Pancreas (tissue), 10 donors: ENCODE data around the gene NBEA. TPM values are rescaled to one million over a fixed set of nuclear protein-coding genes. Genes with fewer than 3 reads are reported as not detected.

Source experiments
- ATAC-seq, 4 donors: fragments of 200-7000 bp; cut with Tn5 transposase; one replicate each; pipeline versions ENCODE4 v1.8.0 to v1.9.1; 2020; ENCODE audit warnings: mild to moderate bottlenecking in 4 of 4, moderate library complexity in 4 of 4
- DNase-seq, 6 donors: peaks; one replicate each; pipeline ENCODE4 v3.0.0-alpha.2; 2020
- FAIRE-seq: peaks from 2 replicates; lab custom pipeline; 2012; peaks lifted over from hg19 to GRCh38; lab: Jason Lieb, UNC
- H3K27ac ChIP-seq, 4 donors: fragments of 200-600 bp; sonication (generic); 1 replicate in 3 of 4; 2 replicates in 1 of 4; pipeline versions ENCODE4 v1.5.0 to v1.8.0; 2020
- H3K27me3 ChIP-seq, 4 donors: fragments of 200-600 bp; one replicate each; pipeline ENCODE4 v1.8.0; 2021
- H3K36me3 ChIP-seq, 3 donors: fragments of 200-600 bp; sonication (generic) in 1 of 3; one replicate each; pipeline versions ENCODE4 v1.5.0 to v1.8.0; 2020 to 2021
- H3K4me1 ChIP-seq, 3 donors: fragments of 200-600 bp; one replicate each; pipeline ENCODE4 v1.8.0; 2021
- H3K4me3 ChIP-seq, 4 donors: fragments of 200-600 bp; sonication (generic) in 2 of 4; one replicate each; pipeline versions ENCODE4 v1.5.0 to v1.8.0; 2020 to 2021
- H3K9me3 ChIP-seq, 4 donors: fragments of 200-600 bp; one replicate each; pipeline ENCODE4 v1.8.0; 2021
- WGBS, 2 donors: extraction: QIAGEN DNeasy Blood & Tissue Kit; methylation state at CpG; one replicate each; pipeline ENCODE4 v1.1.7; 2013; 5-methylcytosine and 5-hydroxymethylcytosine counted together
- intact Hi-C, 3 donors: fragments of 100-400 bp; cut with DNase I; formaldehyde crosslinking; loops; one replicate each; pipeline versions ENCODE4 v1.11.1 to v1.14.2; 2022
- polyA plus RNA-seq, 2 donors: library from polyadenylated mRNA; stranded (reverse); fragments of 200-250 nt; gene quantifications; one replicate each; pipeline ENCODE4 v1.2.3, GENCODE V29; 2013
- total RNA-seq, 6 donors: library from RNA; stranded (reverse); fragmentation: NEBNext Ultra II Directional in 4 of 6; extraction: Animal tissue kit (Norgen Biotek cat#: 25700) in 4 of 6; gene quantifications; one replicate each; pipeline versions ENCODE4 v1.2.1 to v1.2.4, GENCODE V29; 2021 to 2023
- TF ChIP-seq, protein P1 (sequence below), 4 donors: fragments of 200-600 bp; sonication (generic) in 3 of 4; IDR thresholded peaks; one replicate each; pipeline versions ENCODE4 v1.5.0 to v1.8.0; 2021; ENCODE audit warnings: antibody characterized with exemption in 4 of 4
- donor health status: healthy with polysubstance abuse.
- donor health status: DM: no; HTN: no; CAD: no; lungs with moderate emphysema.
- donor health status: DM: no; HTN: no; CAD: no.
- donor health status: control.
- donor health status: control.
- donor health status: Bipolar disorder and iron deficiency.
- donor health status: DM: yes; HTN: yes; CAD: no.
- donor health status: DM: no; HTN: no; CAD: no.
- donor health status: DM: no; HTN: no; CAD: no.
- donor health status: DM: yes; HTN: yes; CAD: no.

The NBEA gene
- total and polyA plus RNA-seq, 8 donors = 2.4 to 10.4 (median 4.8) TPM

DNA sequence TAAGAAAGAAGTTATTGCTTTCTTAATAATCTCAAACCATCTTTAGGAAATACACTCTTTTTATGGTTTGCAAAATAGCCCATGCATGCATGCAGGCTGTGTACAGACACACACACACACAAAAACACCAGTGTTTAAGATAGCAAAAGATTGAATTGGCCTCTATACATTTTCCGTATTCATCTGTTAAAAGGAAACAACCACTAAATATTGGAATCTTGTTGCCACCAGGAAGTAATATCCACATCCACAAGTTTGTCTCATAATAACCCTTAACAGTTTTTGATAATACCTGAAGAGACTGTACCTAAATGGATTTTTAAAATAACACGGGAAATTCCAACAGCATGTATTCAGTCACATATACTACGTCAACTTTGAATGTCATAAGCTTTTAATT, 541.7 kb downstream of the NBEA start:
- no peak overlapping the region for H3K4me3 ChIP-seq
- no peaks in the 10 kb centered on the region for H3K9me3 ChIP-seq
- FAIRE-seq (no peak), DNase-seq (no peak), ATAC-seq (no peak)
- intact Hi-C loops = no loop called here
- H3K27me3 ChIP-seq = peaks cover 0 to 4% (median 0%) of the 10 kb centered on the region in 4 donors
- no peaks in the 10 kb centered on the region for H3K4me1 ChIP-seq
- TF ChIP-seq, protein P1, sequence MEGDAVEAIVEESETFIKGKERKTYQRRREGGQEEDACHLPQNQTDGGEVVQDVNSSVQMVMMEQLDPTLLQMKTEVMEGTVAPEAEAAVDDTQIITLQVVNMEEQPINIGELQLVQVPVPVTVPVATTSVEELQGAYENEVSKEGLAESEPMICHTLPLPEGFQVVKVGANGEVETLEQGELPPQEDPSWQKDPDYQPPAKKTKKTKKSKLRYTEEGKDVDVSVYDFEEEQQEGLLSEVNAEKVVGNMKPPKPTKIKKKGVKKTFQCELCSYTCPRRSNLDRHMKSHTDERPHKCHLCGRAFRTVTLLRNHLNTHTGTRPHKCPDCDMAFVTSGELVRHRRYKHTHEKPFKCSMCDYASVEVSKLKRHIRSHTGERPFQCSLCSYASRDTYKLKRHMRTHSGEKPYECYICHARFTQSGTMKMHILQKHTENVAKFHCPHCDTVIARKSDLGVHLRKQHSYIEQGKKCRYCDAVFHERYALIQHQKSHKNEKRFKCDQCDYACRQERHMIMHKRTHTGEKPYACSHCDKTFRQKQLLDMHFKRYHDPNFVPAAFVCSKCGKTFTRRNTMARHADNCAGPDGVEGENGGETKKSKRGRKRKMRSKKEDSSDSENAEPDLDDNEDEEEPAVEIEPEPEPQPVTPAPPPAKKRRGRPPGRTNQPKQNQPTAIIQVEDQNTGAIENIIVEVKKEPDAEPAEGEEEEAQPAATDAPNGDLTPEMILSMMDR (IDR thresholded peaks at IDR 0.05) = no peak
- H3K27ac ChIP-seq = no peak overlapping the region
- 91 to 94% methylated on average over 3 of the region's 3 CpGs for WGBS, 2 donors
- H3K36me3 ChIP-seq = no peaks in the 10 kb centered on the region

DNA sequence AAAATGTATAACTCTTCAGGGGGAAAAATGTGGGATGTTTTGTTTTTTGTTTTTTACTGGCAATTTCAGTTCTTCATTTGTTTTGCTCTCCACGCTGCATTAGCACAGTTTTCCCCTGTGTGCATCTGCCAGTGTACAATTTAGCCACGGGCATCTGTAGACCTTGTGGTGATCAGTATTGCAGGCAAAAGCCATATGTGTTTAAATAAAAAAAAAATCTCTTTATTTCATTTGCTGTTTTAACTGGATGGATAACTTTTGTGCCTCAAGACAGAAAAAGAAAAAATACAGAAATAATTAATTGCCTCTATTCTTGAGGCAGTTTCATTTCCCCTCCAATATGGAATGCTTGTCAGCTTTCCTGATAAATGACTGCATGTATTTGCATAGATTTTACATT, 542.3 kb downstream of the NBEA start:
- no peaks in the 10 kb centered on the region for H3K36me3 ChIP-seq
- FAIRE-seq = no peak
- 90 to 91% methylated on average over 2 of the region's 2 CpGs for WGBS, 2 donors
- intact Hi-C loops = no loop called here
- ATAC-seq = no peak
- no peak overlapping the region for H3K27ac ChIP-seq
- TF ChIP-seq, protein P1 (IDR thresholded peaks at IDR 0.05) = no peak
- no peaks in the 10 kb centered on the region for H3K4me1 ChIP-seq
- H3K27me3 ChIP-seq = peaks cover 0 to 4% (median 0%) of the 10 kb centered on the region in 4 donors
- H3K9me3 ChIP-seq = no peaks in the 10 kb centered on the region
- DNase-seq = no peak
- no peak overlapping the region for H3K4me3 ChIP-seq

- Histone ChIP-seq H3K4me3 (no peak overlapping the region), H3K9me3 (no peaks in the 10 kb centered on the region), H3K36me3 (no peaks in the 10 kb centered on the region), H3K27me3 (peaks cover 0 to 4% (median 0%) of the 10 kb centered on the region in 4 donors), H3K4me1 (no peaks in the 10 kb centered on the region), H3K27ac (no peak overlapping the region)
- TF ChIP-seq, protein P1 (IDR thresholded peaks at IDR 0.05) = no peak
- FAIRE-seq = no peak
- ATAC-seq = no peak
- 91 to 92% methylated on average over 3 of the region's 3 CpGs for WGBS, 2 donors
- intact Hi-C loops = no loop called here
- no peak for DNase-seq
Measured at GRCh38 chr13:35485424-35485823, 543.4 kb downstream of the NBEA start.

- WGBS, 2 donors = 83 to 91% methylated on average over 4 of the region's 4 CpGs
- no peak for ATAC-seq
- intact Hi-C loops = no loop called here
- no peak for DNase-seq
- no peaks in the 10 kb centered on the region for H3K36me3 ChIP-seq
- no peaks in the 10 kb centered on the region for H3K27me3 ChIP-seq
- no peak for FAIRE-seq
- H3K9me3 ChIP-seq = no peaks in the 10 kb centered on the region
- H3K27ac ChIP-seq = no peak overlapping the region
- no peaks in the 10 kb centered on the region for H3K4me1 ChIP-seq
- H3K4me3 ChIP-seq = no peak overlapping the region
- TF ChIP-seq, protein P1 (IDR thresholded peaks at IDR 0.05) = no peak
Measured at GRCh38 chr13:35489050-35489449, 547.0 kb downstream of the NBEA start.

DNA sequence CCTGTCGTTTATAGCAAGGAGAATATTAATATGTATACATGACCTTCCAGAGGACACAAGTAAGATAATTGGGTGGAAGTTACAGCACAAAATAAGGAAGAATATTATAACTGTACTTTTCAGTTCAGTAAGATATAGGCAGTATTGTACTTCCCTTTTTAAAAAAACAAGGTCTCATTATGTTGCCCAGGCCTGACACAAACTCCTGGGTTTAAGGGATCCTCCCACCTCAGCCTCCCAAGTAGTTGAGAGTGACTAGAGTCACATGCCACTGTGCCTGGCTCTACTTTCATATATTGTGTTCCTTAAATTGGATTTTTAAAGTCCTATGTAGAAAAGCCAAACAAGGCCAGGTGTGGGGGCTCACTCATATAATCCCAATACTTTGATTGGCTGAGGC, 553.9 kb downstream of the NBEA start:
- TF ChIP-seq, protein P1 (IDR thresholded peaks at IDR 0.05) = no peak
- DNase-seq (no peak), FAIRE-seq (no peak), ATAC-seq (no peak)
- no peak overlapping the region for H3K27ac ChIP-seq
- no peak overlapping the region for H3K4me3 ChIP-seq
- 74 to 76% methylated on average over 1 of the region's 1 CpG for WGBS, 2 donors
- H3K27me3 ChIP-seq = no peaks in the 10 kb centered on the region
- no peaks in the 10 kb centered on the region for H3K4me1 ChIP-seq
- intact Hi-C loops = no loop called here
- no peaks in the 10 kb centered on the region for H3K9me3 ChIP-seq
- no peaks in the 10 kb centered on the region for H3K36me3 ChIP-seq
